Left ventricle myocardium inferior (tissue), 1 donor: ENCODE data around the gene MMS22L. TPM values are rescaled to one million over a fixed set of nuclear protein-coding genes. Genes with fewer than 3 reads are reported as not detected.

Experiments
- DNase-seq: peaks from one replicate; pipeline ENCODE4 v3.0.0-alpha.2; 2020
- H3K27ac ChIP-seq: fragments of 200-600 bp; replicated peaks from 2 replicates; pipeline ENCODE4 v1.8.0; 2021
- H3K27me3 ChIP-seq: fragments of 200-600 bp; 2 replicates; pipeline ENCODE4 v1.8.0; 2021; ENCODE audit warnings: low read depth
- H3K36me3 ChIP-seq: fragments of 200-600 bp; 2 replicates; pipeline ENCODE4 v1.8.0; 2021
- H3K4me1 ChIP-seq: fragments of 200-600 bp; 2 replicates; pipeline ENCODE4 v1.8.0; 2021
- H3K4me3 ChIP-seq: fragments of 200-600 bp; 2 replicates; pipeline ENCODE4 v1.8.0; 2021; ENCODE audit warnings: mild to moderate bottlenecking, moderate library complexity
- H3K9me3 ChIP-seq: fragments of 200-600 bp; replicated peaks from 2 replicates; pipeline ENCODE4 v1.8.0; 2021
- intact Hi-C: fragments of 100-400 bp; cut with micrococcal nuclease; formaldehyde crosslinking; loops from one replicate; pipeline ENCODE4 v1.11.0; 2022
- total RNA-seq: library from RNA; stranded (reverse); fragmentation: NEBNext Ultra II Directional; extraction: Animal tissue kit (Norgen Biotek cat#: 25700); gene quantifications from one replicate; pipeline ENCODE4 v1.2.1, GENCODE V29; 2021
- TF ChIP-seq, protein P1 (sequence below): fragments of 200-600 bp; IDR thresholded peaks from 2 replicates; pipeline ENCODE4 v1.8.0; 2021; ENCODE audit warnings: antibody characterized with exemption, mild to moderate bottlenecking, borderline replicate concordance
- donor health status: DM: no; HTN: yes; CAD: no; lungs with severe emphysema.

MMS22L gene
- total RNA-seq, 1 donor from 2014 or later, result 1.9 TPM

DNA sequence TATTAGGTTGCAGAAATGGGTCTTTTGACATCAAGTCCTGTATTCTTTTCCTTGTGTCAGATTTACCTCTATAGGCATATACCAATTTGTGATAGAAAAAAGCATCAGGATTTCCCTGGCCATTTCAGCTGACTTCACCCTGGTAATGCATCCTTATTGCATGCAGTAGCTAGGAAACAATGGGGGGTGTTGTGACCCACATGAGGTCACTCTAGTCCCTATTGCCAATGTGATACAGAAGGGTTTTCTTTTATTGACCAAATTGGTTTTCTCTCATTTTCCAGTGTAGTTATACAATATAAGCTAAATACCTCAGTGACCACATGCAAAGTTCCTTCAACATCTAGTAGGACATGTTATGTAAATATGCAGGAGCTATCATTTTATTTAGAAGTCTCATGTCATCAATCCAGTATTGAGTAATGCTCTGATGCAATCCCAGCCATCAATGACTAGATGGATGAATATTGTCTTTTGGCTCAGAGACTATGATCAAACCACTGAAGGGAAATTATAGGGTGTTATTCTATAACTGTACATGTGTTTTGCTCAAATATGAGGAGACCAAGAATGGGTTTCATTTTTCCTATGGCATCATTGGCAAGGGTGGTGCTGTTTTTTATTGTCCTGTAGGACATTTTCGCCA, 180.7 kb downstream of the MMS22L start:
- intact Hi-C loops, result no loop called here
- no peaks in the 10 kb centered on the region for H3K27me3 ChIP-seq
- DNase-seq, result no peak

DNA sequence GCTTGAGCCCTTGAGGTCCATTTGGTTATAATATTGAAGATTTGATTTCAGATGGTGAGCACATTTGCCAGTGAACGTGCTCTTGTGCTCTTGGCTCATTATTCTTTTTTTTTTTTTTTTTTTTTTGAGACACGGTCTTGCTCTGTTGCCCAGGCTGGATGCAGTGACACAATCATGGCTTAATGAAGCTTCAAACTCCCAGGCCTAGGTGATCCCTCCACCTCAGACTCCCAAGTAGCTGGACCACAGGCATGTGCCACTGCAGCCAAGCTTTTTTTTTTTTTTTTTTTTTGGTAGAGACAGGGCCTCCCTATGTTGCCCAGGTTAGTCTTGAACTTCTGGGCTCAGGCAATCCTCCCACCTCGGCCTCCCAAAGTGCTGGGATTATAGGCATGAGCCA, 182.3 kb downstream of the MMS22L start:
- TF ChIP-seq, protein P1, sequence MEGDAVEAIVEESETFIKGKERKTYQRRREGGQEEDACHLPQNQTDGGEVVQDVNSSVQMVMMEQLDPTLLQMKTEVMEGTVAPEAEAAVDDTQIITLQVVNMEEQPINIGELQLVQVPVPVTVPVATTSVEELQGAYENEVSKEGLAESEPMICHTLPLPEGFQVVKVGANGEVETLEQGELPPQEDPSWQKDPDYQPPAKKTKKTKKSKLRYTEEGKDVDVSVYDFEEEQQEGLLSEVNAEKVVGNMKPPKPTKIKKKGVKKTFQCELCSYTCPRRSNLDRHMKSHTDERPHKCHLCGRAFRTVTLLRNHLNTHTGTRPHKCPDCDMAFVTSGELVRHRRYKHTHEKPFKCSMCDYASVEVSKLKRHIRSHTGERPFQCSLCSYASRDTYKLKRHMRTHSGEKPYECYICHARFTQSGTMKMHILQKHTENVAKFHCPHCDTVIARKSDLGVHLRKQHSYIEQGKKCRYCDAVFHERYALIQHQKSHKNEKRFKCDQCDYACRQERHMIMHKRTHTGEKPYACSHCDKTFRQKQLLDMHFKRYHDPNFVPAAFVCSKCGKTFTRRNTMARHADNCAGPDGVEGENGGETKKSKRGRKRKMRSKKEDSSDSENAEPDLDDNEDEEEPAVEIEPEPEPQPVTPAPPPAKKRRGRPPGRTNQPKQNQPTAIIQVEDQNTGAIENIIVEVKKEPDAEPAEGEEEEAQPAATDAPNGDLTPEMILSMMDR, result no peak
- Histone ChIP-seq H3K27me3 (no peaks in the 10 kb centered on the region), H3K9me3 (no peaks in the 10 kb centered on the region), H3K36me3 (no peaks in the 10 kb centered on the region), H3K27ac (no peak overlapping the region), H3K4me3 (no peak overlapping the region), H3K4me1 (peaks cover 10% of the 10 kb centered on the region)
- no peak for DNase-seq
- intact Hi-C loops, result no loop called here

More for the DNA sequence above, 180.7 kb downstream of the MMS22L start:
- Histone ChIP-seq H3K9me3 (no peaks in the 10 kb centered on the region), H3K4me3 (no peak overlapping the region), H3K4me1 (peaks cover 6% of the 10 kb centered on the region), H3K27ac (no peak overlapping the region), H3K36me3 (no peaks in the 10 kb centered on the region)
- TF ChIP-seq, protein P1, result no peak

DNA sequence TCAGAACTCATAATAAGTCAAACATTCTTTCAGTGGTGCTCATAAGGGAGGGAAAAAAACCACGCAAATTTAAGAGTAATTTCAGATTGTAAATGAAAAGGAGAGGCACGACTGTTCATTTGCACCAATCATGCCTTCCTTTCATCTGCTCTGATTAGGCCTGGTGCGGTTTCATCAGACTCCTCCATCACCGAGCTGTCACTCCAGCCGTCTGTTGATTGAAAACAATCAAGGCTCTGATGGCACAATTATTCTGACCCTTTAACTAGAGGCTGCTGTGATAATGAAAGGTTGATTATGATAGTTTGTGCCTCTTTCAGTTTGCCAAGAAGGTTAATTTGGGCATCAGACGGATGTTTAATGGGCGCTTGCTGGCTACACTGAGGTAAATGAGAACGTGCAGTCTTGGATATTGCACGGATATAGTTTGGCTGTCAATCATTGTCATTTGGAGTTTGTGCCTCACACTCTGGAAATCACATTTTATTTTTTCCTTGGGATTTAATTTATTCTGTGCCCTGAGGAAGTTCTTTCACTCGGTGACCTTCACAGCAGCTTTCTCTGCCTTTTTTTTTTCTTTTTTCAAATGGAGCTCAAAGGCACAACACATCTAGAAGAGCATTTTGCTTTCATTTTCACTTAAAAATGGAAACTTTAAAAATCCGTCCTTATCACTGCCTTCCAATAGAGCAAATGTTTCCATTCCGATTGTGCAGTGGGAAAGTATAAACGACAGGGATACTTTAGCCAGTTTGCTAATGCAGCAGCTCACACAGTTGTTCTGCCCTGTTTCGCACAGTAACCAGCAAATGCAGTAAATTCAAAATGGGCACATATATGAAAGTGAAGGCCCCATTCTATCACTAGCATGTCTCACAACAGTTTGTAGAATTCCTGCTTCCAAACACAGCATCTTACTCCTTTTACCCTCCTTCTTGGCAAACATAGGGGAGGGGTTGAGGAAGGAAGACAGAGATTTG, 185.7 kb downstream of the MMS22L start:
- TF ChIP-seq, protein P1, result no peak
- Histone ChIP-seq H3K36me3 (no peaks in the 10 kb centered on the region), H3K27me3 (no peaks in the 10 kb centered on the region), H3K4me1 (peaks cover 10% of the 10 kb centered on the region), H3K9me3 (no peaks in the 10 kb centered on the region), H3K4me3 (peak overlapping the region; percentile 40), H3K27ac (no peak overlapping the region)
- no peak for DNase-seq
- intact Hi-C loops, result no loop called here

DNA sequence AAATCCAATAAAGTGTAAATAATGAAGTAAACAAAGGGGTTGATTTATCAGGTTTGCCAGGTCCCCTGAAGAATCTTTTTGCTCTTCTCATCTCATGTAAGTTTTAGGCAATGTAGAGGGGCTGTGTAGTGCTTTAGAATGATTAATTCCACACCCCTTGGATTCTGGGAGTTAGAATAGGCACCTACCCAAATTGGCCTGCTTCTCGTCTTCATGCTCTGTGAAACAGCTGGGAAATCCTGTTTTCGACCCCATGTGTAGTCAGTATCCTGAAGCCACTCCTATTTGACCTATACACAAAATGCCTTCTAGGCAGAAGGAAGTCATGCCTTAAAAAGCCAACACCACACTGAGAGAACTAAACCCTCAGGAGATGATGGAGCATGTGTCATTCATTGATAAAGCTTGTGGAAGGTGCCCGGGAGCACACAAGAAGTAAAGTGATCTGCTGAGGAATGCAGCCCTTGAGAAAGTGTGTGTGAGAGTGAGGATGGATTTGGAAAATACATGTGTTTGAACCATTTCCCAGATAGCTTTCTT, 187.6 kb downstream of the MMS22L start:
- Histone ChIP-seq H3K36me3 (no peaks in the 10 kb centered on the region), H3K27ac (no peak overlapping the region), H3K27me3 (no peaks in the 10 kb centered on the region), H3K9me3 (no peaks in the 10 kb centered on the region), H3K4me1 (peaks cover 10% of the 10 kb centered on the region), H3K4me3 (no peak overlapping the region)
- DNase-seq, result no peak
- TF ChIP-seq, protein P1, result no peak
- intact Hi-C loops, result no loop called here

DNA sequence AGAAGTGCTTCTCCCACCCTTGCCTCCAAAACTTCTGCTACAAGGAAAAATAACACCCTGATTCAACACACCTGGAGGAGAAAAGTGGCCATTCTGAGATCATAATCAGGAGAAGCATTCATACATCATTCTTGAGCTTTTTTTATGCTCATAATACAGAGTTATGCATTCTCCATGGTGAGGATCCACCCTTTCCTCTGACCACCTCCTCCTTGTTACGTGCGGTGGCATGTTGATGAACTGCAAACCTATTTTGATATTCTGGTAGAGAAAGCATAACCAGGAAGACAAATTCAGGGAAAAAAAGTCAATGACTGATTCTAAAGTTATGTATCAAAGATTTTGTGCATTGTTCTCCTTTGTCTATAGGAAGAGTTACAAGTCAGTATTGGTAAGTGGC, 188.6 kb downstream of the MMS22L start:
- no peak overlapping the region for H3K4me3 ChIP-seq
- H3K27me3 ChIP-seq, result no peaks in the 10 kb centered on the region
- TF ChIP-seq, protein P1, result no peak
- DNase-seq, result no peak
- no peaks in the 10 kb centered on the region for H3K36me3 ChIP-seq
- no peak overlapping the region for H3K27ac ChIP-seq
- peaks cover 10% of the 10 kb centered on the region for H3K4me1 ChIP-seq
- no peaks in the 10 kb centered on the region for H3K9me3 ChIP-seq
- intact Hi-C loops, result no loop called here
